Tongue (tissue), 2 donors: Measurements from ENCODE around the gene CTTN. TPM values are rescaled to one million over a fixed set of nuclear protein-coding genes. Genes with fewer than 3 reads are reported as not detected.

ENCODE experiments used
- DNase-seq: peaks from one replicate; pipeline ENCODE4 v3.0.0-alpha.2; 2015
- total RNA-seq: library from RNA; depleted of rRNA; stranded (reverse); fragments of >200 nt; gene quantifications from one replicate; pipeline ENCODE4 v1.2.3, GENCODE V29; 2014

CTTN gene
- total RNA-seq, result 198 TPM

GRCh38 chr11:70397983-70398833, at the start of gene CTTN:
Gene CTTN, plus strand, starts transcription at chr11:70398529. Its CDS starts 8,769 bp downstream, at chr11:70407298.
- peak; percentile 90 for DNase-seq

GRCh38 chr11:70348608-70349007, 49.7 kb upstream of the CTTN start:
- no peak for DNase-seq

GRCh38 chr11:70351646-70352045, 46.7 kb upstream of the CTTN start:
- no peak for DNase-seq

GRCh38 chr11:70352100-70352499, 46.2 kb upstream of the CTTN start:
- no peak for DNase-seq

- no peak for DNase-seq
Measured at GRCh38 chr11:70352601-70353000, 45.7 kb upstream of the CTTN start.

GRCh38 chr11:70353329-70353728, 45.0 kb upstream of the CTTN start:
- no peak for DNase-seq

GRCh38 chr11:70353900-70354568, 44.3 kb upstream of the CTTN start:
- DNase-seq, result no peak

- no peak for DNase-seq
Measured at GRCh38 chr11:70354629-70355028, 43.7 kb upstream of the CTTN start.

GRCh38 chr11:70358753-70359152, 39.6 kb upstream of the CTTN start:
- no peak for DNase-seq

- no peak for DNase-seq
Measured at GRCh38 chr11:70359451-70360205, 38.7 kb upstream of the CTTN start.

GRCh38 chr11:70360211-70360610, 38.1 kb upstream of the CTTN start:
- DNase-seq, result no peak

- no peak for DNase-seq
Measured at GRCh38 chr11:70364178-70364577, 34.2 kb upstream of the CTTN start.

GRCh38 chr11:70364745-70365543, 33.4 kb upstream of the CTTN start:
- no peak for DNase-seq

GRCh38 chr11:70365544-70365927, 32.8 kb upstream of the CTTN start:
- no peak for DNase-seq

- no peak for DNase-seq
Measured at GRCh38 chr11:70367071-70367470, 31.3 kb upstream of the CTTN start.

GRCh38 chr11:70368961-70369360, 29.4 kb upstream of the CTTN start:
- no peak for DNase-seq

GRCh38 chr11:70371241-70371640, 27.1 kb upstream of the CTTN start:
- no peak for DNase-seq

GRCh38 chr11:70372076-70372475, 26.3 kb upstream of the CTTN start:
- DNase-seq, result no peak

GRCh38 chr11:70376621-70377020, 21.7 kb upstream of the CTTN start:
- no peak for DNase-seq

- DNase-seq, result no peak
Measured at GRCh38 chr11:70377645-70378044, 20.7 kb upstream of the CTTN start.

- DNase-seq, result no peak
Measured at GRCh38 chr11:70378506-70379134, 19.7 kb upstream of the CTTN start.

- no peak for DNase-seq
Measured at GRCh38 chr11:70381350-70381749, 17.0 kb upstream of the CTTN start.
